BJ (cell line): ENCODE measurements around the gene CCNL2. TPM values are rescaled to one million over a fixed set of nuclear protein-coding genes. Genes with fewer than 3 reads are reported as not detected.
"Not testable (repeated sequence)": the region's sequence is repeated elsewhere in the genome, so short reads cannot be mapped to it uniquely, and the experiment has no call there.

Experiments used
- CTCF ChIA-PET: fragments of 350-600 bp; formaldehyde crosslinking; extraction: SDS; loops from one replicate; lab custom pipeline; 2021; ENCODE audit warnings: antibody characterized with exemption, inconsistent platforms; lab: Yijun Ruan, JAX
- POLR2A ChIA-PET: fragments of 300-600 bp; sonication (Branson Sonifier 250); formaldehyde crosslinking; extraction: SDS; loops from one replicate; lab custom pipeline; 2021; ENCODE audit warnings: antibody characterized with exemption; lab: Charles Lee
- DNase-seq: peaks from one replicate; pipeline ENCODE4 v3.0.0-alpha.2; 2011; ENCODE audit warnings: low read depth
- H3K27me3 ChIP-seq: 2 replicates; pipeline ENCODE4 v1.6.0; 2011; ENCODE audit warnings: low read length; ENCODE audit not compliant: control insufficient read depth, insufficient read depth
- H3K36me3 ChIP-seq: 2 replicates; pipeline ENCODE4 v1.5.1; 2011; ENCODE audit warnings: low read length; ENCODE audit not compliant: control insufficient read depth, insufficient read depth
- H3K4me3 ChIP-seq: 2 replicates; pipeline ENCODE4 v1.5.1; 2011; ENCODE audit warnings: low read depth, mild to moderate bottlenecking, control low read depth, low read length
- CTCF ChIP-seq: IDR thresholded peaks from 2 replicates; pipeline ENCODE4 v1.5.1; 2011; ENCODE audit warnings: low read depth, mild to moderate bottlenecking, control low read depth, inconsistent platforms, low read length, moderate library complexity; ENCODE audit not compliant: insufficient read depth
- polyA plus RNA-seq: library from polyadenylated mRNA; depleted of rRNA; stranded (reverse); fragments of >200 nt; gene quantifications from 2 replicates; pipeline ENCODE4 v1.2.3, GENCODE V29; 2011

The CCNL2 gene
- polyA plus RNA-seq, 1 experiment, result 175 TPM

- no peak for TF ChIP-seq CTCF
- H3K4me3 ChIP-seq, result no peak overlapping the region
- CTCF ChIA-PET, result interaction anchor here (1.1 to 1.7 kb wide), 3 partner anchors 10 to 19 kb away, joined by 4 to 6 read pairs (median 5); partner anchors contain the start of gene AURKAIP1
- H3K27me3 ChIP-seq, result no peaks in the 10 kb centered on the region
- H3K36me3 ChIP-seq, result peaks cover 52% of the 10 kb centered on the region
- DNase-seq, result no peak
- POLR2A ChIA-PET, result no interaction called here
Measured at GRCh38 chr1:1390675-1391074, 8.5 kb downstream of the CCNL2 start.

- Histone ChIP-seq H3K36me3 (peaks cover 46% of the 10 kb centered on the region), H3K27me3 (no peaks in the 10 kb centered on the region), H3K4me3 (no peak overlapping the region)
- DNase-seq, result no peak
- POLR2A ChIA-PET, result no interaction called here
- TF ChIP-seq CTCF, result no peak
- CTCF ChIA-PET, result interaction anchor here (1.8 to 2.4 kb wide), 2 partner anchors 11 to 16 kb away, joined by 7 to 8 read pairs; partner anchors contain the start of gene CCNL2
Measured at GRCh38 chr1:1388078-1388472, 11.1 kb downstream of the CCNL2 start.

DNA sequence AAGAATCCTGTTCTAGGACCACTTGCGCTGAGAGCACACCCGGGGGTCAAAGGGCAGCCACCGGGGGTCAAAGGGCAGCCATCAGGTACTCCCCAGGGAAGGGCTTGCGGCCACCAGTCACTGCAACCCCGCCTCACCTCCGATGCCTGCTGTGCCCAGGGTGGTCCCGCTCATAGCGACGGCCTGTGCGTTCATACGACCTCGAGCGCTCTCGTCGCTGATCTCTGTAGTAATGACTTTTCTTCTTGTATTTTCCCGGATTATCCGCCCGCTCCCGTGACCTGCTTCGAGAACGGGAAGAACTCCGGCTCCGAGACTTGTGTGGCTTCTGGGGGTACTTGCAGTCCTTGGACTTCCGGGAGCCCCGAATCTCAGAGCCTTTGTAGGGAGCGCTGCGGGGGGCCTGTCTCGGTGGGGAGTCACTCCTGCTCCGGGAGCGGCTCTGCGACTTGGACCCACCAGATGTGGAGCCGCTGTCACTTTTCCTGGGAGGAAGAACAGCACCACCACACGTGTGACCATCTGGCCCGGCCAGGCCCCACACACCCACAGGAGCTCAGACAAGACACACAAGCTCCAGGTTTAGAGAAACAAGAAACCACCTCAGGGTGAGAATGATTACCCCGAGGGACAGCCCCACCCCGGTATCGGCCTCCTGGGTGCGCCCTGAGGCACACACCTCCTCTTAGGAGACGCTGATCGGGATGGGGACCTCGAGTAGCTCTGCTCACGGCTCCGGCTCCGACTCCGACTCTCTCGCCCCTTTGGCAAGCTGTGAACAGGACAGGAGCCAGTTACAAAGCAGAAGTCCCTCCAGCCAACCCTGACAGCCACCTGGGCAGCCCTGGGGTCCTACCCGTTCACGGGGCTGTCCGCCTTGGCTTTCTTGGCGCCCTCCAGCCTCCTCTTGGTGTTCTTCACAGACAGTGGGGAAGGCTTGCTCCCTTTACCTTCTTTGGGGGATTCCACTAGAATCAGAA lies 11.7 kb downstream of the CCNL2 start:
- DNase-seq, result no peak
- ChIA-PET POLR2A (no interaction called here), CTCF (interaction anchor here (0.6 to 1.8 kb wide), 3 partner anchors 8 to 15 kb away, joined by 4 to 8 read pairs (median 4); partner anchors contain the start of gene CCNL2)
- no peaks in the 10 kb centered on the region for H3K27me3 ChIP-seq
- peaks cover 40% of the 10 kb centered on the region for H3K36me3 ChIP-seq
- no peak overlapping the region for H3K4me3 ChIP-seq
- TF ChIP-seq CTCF, result no peak

DNA sequence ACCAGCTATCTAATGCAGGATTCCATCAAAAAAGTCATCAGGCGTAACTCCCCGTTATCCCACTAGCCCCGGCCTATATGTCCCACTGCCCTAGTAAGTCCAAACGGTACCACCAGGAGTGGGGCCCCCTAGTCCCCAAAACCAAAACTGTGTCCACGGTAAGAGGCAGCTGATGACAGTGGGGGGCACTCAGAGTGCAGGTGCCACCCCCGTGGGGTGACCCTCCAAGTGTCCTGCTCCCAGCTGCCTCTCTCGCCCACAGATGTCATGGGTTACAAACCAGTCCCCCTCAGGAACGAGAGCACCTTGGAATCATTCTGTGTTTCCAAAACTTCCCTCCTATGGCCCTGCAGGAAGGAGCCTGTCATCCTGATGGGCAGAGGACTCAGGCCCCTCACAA lies 13.2 kb downstream of the CCNL2 start:
- H3K27me3 ChIP-seq, result no peaks in the 10 kb centered on the region
- ChIA-PET POLR2A (no interaction called here), CTCF (interaction anchor here (0.7 kb wide), 1 partner anchor 11 kb away, joined by 3 read pairs; the partner anchor contains the start of gene AURKAIP1)
- TF ChIP-seq CTCF, result no peak
- H3K36me3 ChIP-seq, result peaks cover 38% of the 10 kb centered on the region
- no peak for DNase-seq
- H3K4me3 ChIP-seq, result no peak overlapping the region

DNA sequence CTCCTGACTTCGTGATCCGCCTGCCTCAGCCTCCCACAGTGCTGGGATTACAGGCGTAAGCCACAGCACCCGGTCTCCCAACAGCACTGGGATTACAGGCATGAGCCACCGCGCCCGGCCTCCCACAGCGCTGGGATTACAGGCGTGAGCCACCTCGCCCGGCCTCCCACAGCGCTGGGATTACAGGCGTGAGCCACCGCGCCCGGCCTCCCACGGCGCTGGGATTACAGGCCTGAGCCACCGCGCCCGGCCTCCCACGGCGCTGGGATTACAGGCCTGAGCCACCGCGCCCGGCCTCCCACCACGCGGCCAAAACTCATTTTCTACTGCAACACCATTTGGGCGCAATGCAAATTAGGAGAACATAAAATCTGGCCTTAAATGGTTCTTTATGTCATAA lies 13.8 kb downstream of the CCNL2 start:
- H3K27me3 ChIP-seq, DNase-seq, H3K4me3 ChIP-seq, POLR2A ChIA-PET: not testable (repeated sequence)
- peaks cover 37% of the 10 kb centered on the region for H3K36me3 ChIP-seq
- CTCF ChIA-PET, result interaction anchor here (0.7 kb wide), 1 partner anchor 10 kb away, joined by 3 read pairs; the partner anchor contains the start of gene AURKAIP1
